ENCODE data around the gene LMNA.

LMNA gene

GRCh38 chr1:156090138-156090839 lies 24.2 kb upstream of the LMNA start:
- H3K27ac ChIP-seq (ENCODE audit: low read length), result no peak overlapping the region
- no peaks in the 10 kb centered on the region for H3K36me3 ChIP-seq (ENCODE audit: insufficient read depth, low read length)
- no peak for DNase-seq
- H3K9ac ChIP-seq (ENCODE audit: low read depth, low read length), result no peak overlapping the region
- H2AFZ ChIP-seq (ENCODE audit: low read depth, low read length), result no peak overlapping the region
- no peak for TF ChIP-seq EZH2 (IDR thresholded peaks at IDR 0.05; ENCODE audit: borderline replicate concordance, low read depth, low read length, severe bottlenecking)
- TF ChIP-seq CTCF (IDR thresholded peaks at IDR 0.05; ENCODE audit: borderline replicate concordance, extremely low read depth, low read length, poor library complexity, severe bottlenecking), result no peak
- H3K4me3 ChIP-seq (ENCODE audit: low read depth in 1 of 2, low read length in 2 of 2), result no peak overlapping the region
- ATAC-seq (ENCODE audit: insufficient read depth, low read depth), result peak; percentile 45; the same call in 2 of the 3 replicates
- H3K9me3 ChIP-seq (ENCODE audit: insufficient read depth, low read length, severe bottlenecking), result no peaks in the 10 kb centered on the region
- H3K4me2 ChIP-seq (ENCODE audit: insufficient read depth, low read length), result no peak overlapping the region
- H3K4me1 ChIP-seq (ENCODE audit: insufficient read depth, low read length), result no peaks in the 10 kb centered on the region
- H4K20me1 ChIP-seq (ENCODE audit: insufficient read depth, low read length), result no peaks in the 10 kb centered on the region
- no peaks in the 10 kb centered on the region for H3K79me2 ChIP-seq (ENCODE audit: insufficient read depth, low read length)
- no peaks in the 10 kb centered on the region for H3K27me3 ChIP-seq (ENCODE audit: insufficient read depth, low read length, poor library complexity)

- DNase-seq, result peak; percentile 82
- 0 out of 2 replicates have a peak, but pooled peaks cover 2% of the 10 kb centered on the region for H4K20me1 ChIP-seq (ENCODE audit: insufficient read depth, low read length)
- TF ChIP-seq EZH2 (IDR thresholded peaks at IDR 0.05; ENCODE audit: borderline replicate concordance, low read depth, low read length, severe bottlenecking), result no peak
- TF ChIP-seq CTCF (IDR thresholded peaks at IDR 0.05; ENCODE audit: borderline replicate concordance, extremely low read depth, low read length, poor library complexity, severe bottlenecking), result peak; percentile 83
- no peak overlapping the region for H2AFZ ChIP-seq (ENCODE audit: low read depth, low read length)
- no peaks in the 10 kb centered on the region for H3K4me1 ChIP-seq (ENCODE audit: insufficient read depth, low read length)
- peak; percentile 97 for ATAC-seq (ENCODE audit: insufficient read depth, low read depth)
- H3K4me3 ChIP-seq (ENCODE audit: low read depth in 1 of 2, low read length in 2 of 2), result no peak overlapping the region
- no peaks in the 10 kb centered on the region for H3K36me3 ChIP-seq (ENCODE audit: insufficient read depth, low read length)
- H3K27me3 ChIP-seq (ENCODE audit: insufficient read depth, low read length, poor library complexity), result no peaks in the 10 kb centered on the region
- no peak overlapping the region for H3K4me2 ChIP-seq (ENCODE audit: insufficient read depth, low read length)
- H3K9ac ChIP-seq (ENCODE audit: low read depth, low read length), result no peak overlapping the region
- H3K9me3 ChIP-seq (ENCODE audit: insufficient read depth, low read length, severe bottlenecking), result no peaks in the 10 kb centered on the region
- no peak overlapping the region for H3K27ac ChIP-seq (ENCODE audit: low read length)
- no peaks in the 10 kb centered on the region for H3K79me2 ChIP-seq (ENCODE audit: insufficient read depth, low read length)
These were observed 23.7 kb upstream of the LMNA start for GRCh38 chr1:156090840-156091188.

- DNase-seq, result no peak
- Histone ChIP-seq H3K27ac (ENCODE audit: low read length) (no peak overlapping the region), H3K4me1 (ENCODE audit: insufficient read depth, low read length) (no peaks in the 10 kb centered on the region), H3K4me3 (ENCODE audit: low read depth in 1 of 2, low read length in 2 of 2) (no peak overlapping the region), H2AFZ (ENCODE audit: low read depth, low read length) (no peak overlapping the region), H3K27me3 (ENCODE audit: insufficient read depth, low read length, poor library complexity) (no peaks in the 10 kb centered on the region), H3K36me3 (ENCODE audit: insufficient read depth, low read length) (no peaks in the 10 kb centered on the region), H3K9ac (ENCODE audit: low read depth, low read length) (no peak overlapping the region), H3K4me2 (ENCODE audit: insufficient read depth, low read length) (no peak overlapping the region), H3K9me3 (ENCODE audit: insufficient read depth, low read length, severe bottlenecking) (no peaks in the 10 kb centered on the region), H4K20me1 (ENCODE audit: insufficient read depth, low read length) (0 out of 2 replicates have a peak, but pooled peaks cover 6% of the 10 kb centered on the region), H3K79me2 (ENCODE audit: insufficient read depth, low read length) (no peaks in the 10 kb centered on the region)
- ATAC-seq (ENCODE audit: insufficient read depth, low read depth), result no peak
- TF ChIP-seq CTCF (IDR thresholded peaks at IDR 0.05; ENCODE audit: borderline replicate concordance, extremely low read depth, low read length, poor library complexity, severe bottlenecking) (no peak), EZH2 (IDR thresholded peaks at IDR 0.05; ENCODE audit: borderline replicate concordance, low read depth, low read length, severe bottlenecking) (no peak)
These were observed 22.9 kb upstream of the LMNA start for GRCh38 chr1:156091610-156092009.

Data from DND-41 (cell line).